ENCODE measurements around the gene PCYT2.
A peak's percentile ranks its signal among the peaks of the same experiment; 100 is the strongest.
"Not testable (repeated sequence)": the region's sequence is repeated elsewhere in the genome, so short reads cannot be mapped to it uniquely, and the experiment has no call there.

The PCYT2 gene

DNA sequence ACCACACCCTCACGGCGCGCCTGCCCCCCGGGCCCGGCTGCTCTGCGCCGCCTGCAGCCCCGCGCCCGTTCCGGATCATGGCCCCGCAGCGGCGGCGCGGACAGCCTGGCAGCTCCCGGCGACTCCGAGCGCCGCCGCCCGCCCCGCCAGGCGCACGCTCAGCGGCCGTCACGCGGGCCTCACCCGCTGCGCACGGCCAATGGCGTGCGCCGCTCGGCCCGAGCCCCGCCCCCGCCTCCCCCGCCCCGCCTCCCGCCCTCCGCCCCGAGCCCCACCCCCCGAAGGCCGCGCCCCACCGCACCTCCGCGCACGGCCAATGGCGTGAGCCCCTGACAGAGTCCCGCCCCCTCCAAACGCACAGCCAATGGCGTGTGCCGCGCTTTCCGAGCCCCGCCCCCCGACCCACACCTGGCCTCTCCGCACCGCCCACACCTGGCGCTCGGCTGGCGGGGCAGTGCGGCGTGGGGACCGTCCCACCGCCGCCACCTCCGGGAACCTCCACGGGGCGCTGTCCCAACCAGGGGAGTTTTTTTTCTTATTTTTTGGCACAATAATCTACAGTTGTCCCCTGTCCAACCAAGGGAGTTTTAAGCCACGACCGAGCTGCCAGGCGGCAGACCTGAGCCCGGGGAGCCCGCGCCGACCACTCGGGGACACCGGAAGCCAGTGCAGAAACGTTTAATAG lies at the start of gene PCYT2:
Gene PCYT2, minus strand, starts transcription at position 123 of the 685 bp plus-strand sequence. Its CDS starts 44 bp downstream, at position 79.
- peak within 1 kb of the TSS; percentile 32 for H3K27ac ChIP-seq
- peak; percentile 45 for DNase-seq (ENCODE audit: low read depth, low spot score)

GRCh38 chr17:81960130-81960958 lies 49.1 kb upstream of the PCYT2 start:
- no peak for DNase-seq (ENCODE audit: low read depth, low spot score)
- H3K27ac ChIP-seq, result no peak overlapping the region

GRCh38 chr17:81959362-81960129 lies 48.3 kb upstream of the PCYT2 start:
- no peak overlapping the region for H3K27ac ChIP-seq
- DNase-seq (ENCODE audit: low read depth, low spot score), result no peak

- H3K27ac ChIP-seq, result no peak overlapping the region
- no peak for DNase-seq (ENCODE audit: low read depth, low spot score)
These were observed 47.6 kb upstream of the PCYT2 start for GRCh38 chr17:81958633-81959342.

DNA sequence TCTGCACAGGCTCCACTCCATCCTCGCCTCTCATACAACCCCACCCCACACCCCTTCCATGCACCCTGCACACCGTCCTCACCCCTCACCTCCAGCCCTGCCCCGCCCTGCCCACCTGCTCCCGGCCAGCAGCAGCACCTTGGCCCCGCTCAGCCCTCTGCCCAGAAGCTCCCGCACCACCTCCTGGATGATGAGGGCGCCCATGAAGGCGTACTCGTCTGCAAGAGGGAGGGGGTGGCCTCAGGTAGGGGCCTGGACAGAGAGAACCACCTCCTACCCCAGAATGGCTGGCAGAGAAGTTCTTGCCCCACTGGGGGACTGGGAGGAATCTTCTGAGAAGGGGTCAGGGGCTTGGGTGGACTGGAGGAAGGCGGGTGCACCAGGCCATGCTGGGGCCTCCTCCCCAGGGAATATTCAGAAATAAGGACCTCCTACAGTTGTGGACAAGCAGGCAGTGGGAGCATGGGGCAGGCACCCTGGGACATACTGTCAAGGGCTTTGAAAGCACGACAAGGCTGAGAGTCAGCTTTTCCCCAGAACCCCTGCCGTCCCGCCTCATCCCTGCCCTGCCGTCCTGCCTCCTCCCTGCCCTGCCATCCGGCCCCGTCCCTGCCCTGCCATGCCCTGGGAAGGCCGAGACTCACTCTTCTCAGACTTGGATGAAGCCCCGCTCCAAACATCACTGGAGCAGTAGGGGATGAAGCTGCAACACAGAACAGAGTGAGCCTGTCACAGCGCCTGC lies 46.7 kb upstream of the PCYT2 start:
- no peak for DNase-seq (ENCODE audit: low read depth, low spot score)
- no peak overlapping the region for H3K27ac ChIP-seq

DNA sequence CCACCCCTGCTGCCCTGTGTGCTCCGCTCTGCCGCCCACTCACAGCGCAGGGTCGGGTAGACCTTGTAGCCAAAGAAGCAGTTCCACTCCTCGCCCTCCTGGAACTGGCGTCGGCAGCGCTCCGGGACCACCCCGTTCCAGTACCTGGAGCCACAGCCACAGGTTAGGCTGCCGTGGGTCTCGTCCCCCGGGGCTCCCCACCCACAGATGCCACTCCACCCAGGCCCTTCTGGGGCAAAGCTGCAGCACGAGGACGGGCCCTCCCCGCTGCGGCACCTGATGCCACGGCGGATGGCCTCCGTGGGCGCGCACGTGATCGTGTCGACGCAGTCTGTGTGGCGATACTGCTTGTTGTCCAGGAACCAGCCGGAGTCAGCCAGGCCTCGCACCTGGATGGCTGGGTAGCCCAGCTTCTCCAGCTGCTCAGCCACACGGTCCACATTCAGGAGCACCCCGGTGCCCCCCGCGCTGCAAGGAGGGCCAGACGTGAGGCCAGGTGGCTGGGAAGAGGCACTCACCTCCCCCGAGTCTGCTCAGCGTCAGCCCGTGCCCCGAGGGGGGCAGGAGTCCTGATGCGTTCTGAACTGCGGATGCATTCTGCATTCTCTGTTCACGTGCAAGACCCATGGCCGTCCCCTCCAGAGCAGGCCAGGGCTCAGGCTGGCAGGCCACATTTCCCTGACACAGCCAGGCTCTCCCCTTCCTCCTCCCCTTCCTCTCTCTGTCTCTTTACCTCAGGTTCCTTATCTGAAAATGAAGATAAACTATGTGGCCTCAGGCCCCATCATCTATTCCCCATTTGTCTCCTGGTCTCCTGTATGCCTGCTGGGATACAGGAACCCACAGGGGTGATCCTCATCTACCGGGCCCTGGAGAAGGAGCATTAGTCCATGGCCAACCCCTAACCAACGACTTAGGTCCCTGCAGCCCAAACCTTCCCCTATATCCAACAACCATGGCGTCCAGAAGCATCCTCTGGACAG lies 45.7 kb upstream of the PCYT2 start:
- no peak for DNase-seq (ENCODE audit: low read depth, low spot score)
- H3K27ac ChIP-seq, result no peak overlapping the region

- no peak for DNase-seq (ENCODE audit: low read depth, low spot score)
These were observed 44.8 kb upstream of the PCYT2 start for GRCh38 chr17:81955756-81956544.

GRCh38 chr17:81955058-81955681 lies 44.0 kb upstream of the PCYT2 start:
- no peak for DNase-seq (ENCODE audit: low read depth, low spot score)
- no peak overlapping the region for H3K27ac ChIP-seq

More at GRCh38 chr17:81955756-81956544, 44.8 kb upstream of the PCYT2 start:
- H3K27ac ChIP-seq, result no peak overlapping the region

DNA sequence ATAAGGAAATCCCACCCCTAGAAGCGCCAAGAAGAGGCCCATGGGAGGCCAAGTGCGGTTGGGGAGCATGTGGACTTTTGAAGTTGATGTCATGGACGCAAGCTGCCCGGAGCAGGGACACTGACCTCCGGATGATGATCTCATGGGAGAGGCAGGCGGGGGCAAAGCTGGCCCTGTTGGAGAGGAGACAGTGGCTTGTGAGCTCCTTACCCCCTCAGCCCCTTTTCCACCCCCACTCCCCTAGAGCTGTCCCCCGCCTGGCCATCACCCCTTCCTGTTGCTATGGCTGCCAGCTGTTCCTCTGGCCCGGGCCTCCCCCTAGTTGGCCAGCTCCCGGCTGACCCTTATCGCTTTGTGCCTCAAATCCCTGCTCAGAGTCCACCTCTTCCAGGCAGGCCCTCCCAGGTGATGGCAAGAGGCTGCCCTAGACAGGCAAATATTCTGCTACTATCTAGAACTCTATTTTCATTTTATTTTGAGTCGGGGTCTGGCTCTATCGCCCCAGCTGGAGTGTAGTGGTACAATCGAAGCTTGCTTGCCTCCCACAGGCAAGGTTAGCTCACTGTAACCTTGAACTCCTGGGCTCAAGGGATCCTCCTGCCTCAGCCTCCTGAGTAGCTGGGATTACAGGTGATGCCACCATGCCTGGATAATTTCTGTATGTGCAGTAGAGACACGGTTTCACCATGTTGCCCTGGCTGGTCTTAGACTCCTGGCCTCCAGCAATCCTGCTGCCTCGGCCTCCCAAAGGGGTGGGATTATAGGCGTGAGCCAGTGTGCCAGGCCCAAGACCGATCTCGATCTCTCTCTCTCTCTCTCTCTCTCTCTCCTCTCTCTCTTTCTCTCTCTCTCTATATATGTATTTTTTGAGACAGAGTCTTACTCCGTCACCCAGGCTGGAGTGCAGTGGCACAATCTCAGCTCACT lies 43.2 kb upstream of the PCYT2 start:
- no peak for DNase-seq (ENCODE audit: low read depth, low spot score)
- no peak overlapping the region for H3K27ac ChIP-seq

DNA sequence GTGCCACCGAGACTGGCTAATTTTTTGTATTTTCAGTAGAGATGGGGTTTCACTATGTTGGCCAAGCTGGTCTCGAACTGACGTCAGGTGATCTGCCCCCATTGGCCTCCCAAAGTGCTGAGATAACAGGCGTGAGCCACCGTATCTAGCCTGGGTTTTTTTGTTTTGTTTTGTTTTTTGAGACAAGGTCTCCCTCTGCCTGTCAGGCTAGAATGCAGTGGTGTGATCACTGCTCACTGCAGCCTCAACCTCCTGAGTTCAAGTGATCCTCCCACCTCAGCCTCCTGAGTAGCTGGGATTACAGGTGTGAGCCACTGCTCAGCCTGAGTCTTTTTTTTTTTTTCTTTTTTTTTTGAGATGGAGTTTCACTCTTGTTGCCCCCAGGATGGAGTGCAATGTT lies 42.2 kb upstream of the PCYT2 start:
- not testable (repeated sequence) for DNase-seq (ENCODE audit: low read depth, low spot score); H3K27ac ChIP-seq

GRCh38 chr17:81952792-81953228 lies 41.6 kb upstream of the PCYT2 start:
- no peak for DNase-seq (ENCODE audit: low read depth, low spot score)
- H3K27ac ChIP-seq, result no peak overlapping the region

GRCh38 chr17:81951785-81952684 lies 40.8 kb upstream of the PCYT2 start:
- no peak overlapping the region for H3K27ac ChIP-seq
- DNase-seq (ENCODE audit: low read depth, low spot score), result no peak

DNA sequence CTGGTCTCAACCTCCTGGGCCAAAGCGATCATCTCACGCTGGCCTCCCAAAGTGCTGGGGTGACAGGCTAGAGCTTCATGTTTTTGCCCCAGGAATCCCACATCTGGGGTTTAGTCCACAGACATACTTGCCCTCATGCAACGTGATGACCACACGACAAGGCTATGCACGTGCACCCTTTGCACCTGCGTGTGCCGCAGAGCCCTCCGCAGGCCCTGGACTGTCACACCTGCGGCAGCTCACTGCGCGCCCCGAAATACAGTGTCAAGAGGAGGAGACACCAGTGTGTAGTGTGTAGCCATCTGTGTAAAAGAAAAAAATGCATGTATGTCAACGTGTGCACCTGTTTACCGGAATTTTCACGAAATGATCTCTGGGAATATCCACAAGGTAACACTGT lies 39.3 kb upstream of the PCYT2 start:
- H3K27ac ChIP-seq, result no peak overlapping the region

GRCh38 chr17:81948635-81949378 lies 37.6 kb upstream of the PCYT2 start:
- no peak overlapping the region for H3K27ac ChIP-seq
- no peak for DNase-seq (ENCODE audit: low read depth, low spot score)

More for the DNA sequence above, 39.3 kb upstream of the PCYT2 start:
- DNase-seq (ENCODE audit: low read depth, low spot score), result no peak

All from epithelial cell of prostate (primary cell).